ENCODE results near the gene PHEX. TPM values are rescaled to one million over a fixed set of nuclear protein-coding genes. Genes with fewer than 3 reads are reported as not detected.
A peak's percentile ranks its signal among the peaks of the same experiment; 100 is the strongest.
"Not testable (repeated sequence)": the region's sequence is repeated elsewhere in the genome, so short reads cannot be mapped to it uniquely, and the experiment has no call there.

The PHEX gene
- polyA plus RNA-seq, 3 donors, result 0.24 to 0.47 (median 0.43) TPM

DNA sequence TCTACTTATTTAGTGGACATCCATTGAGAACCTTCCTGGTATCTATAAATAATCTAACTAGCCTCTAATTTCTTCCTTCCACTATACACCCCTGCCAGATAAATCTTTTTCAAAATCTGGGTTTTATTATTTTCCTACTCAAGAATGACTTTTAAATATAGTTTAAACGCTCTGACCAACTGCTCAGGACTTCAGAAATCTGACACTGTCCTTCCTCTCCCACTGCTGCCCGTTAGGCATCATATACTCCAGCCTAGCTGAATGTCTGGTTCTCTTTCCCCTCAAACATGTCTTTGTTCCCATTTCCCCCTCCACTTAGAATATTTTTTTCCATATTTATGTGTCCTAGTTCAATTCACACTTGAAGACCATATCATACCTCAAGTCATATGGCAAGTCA is 205.4 kb downstream of the PHEX start:
- DNase-seq, result no peak

DNA sequence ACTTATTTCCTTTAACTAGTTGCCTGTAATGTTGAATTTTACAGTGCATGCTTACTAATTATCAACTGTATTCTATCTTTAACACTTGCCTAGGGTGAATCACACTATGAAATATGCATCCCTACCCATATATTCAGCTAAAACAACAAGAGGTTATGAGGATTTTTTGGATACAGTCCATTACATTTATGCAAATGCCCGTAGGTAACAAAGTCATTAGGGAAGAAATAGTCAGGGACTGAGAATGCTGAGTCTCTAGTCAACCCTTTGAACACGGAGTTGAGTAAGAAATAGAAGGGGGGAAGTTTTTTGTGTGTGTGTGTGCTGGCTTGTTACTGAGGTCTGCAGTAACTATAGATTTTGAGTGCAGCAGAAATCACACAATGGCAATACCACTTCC is 214.5 kb downstream of the PHEX start:
- no peak for DNase-seq

DNA sequence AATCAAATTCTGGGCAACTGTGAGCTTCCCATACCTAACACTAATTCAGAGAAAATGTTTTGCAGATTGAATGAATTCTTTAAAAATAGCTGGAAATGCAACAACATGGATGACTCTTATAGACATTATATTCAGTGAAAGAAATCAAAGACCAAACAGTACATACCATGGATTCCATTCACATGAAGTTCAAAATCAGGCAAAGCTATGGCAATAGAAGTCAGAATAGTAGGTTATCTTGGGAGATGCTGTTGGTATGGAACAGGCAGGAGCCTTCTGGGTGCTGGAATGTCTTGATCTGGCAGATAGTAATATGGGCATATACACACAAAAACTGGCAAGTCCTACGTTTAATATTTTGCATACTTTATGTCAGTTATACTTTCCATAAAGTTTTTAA is 215.0 kb downstream of the PHEX start:
- no peak for DNase-seq

DNA sequence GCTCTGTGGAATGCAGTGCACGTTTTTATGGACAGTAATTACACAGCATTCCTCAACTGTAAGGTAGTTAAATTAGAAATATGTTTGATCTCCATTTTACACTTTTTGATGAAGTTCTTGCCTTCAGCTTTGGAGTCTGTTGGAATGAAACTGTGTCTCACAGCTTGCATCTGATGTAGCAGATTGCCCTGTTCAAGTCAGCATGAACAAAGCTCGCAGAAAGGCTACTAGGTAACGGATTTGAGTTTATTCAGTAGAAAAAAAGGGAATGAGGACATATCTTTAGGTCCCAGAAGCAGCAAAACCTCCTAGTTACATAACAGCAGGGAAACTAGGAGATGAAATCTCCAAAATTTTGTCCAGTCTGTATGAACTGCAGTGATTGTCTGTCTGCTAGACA is 216.3 kb downstream of the PHEX start:
- no peak for DNase-seq

DNA sequence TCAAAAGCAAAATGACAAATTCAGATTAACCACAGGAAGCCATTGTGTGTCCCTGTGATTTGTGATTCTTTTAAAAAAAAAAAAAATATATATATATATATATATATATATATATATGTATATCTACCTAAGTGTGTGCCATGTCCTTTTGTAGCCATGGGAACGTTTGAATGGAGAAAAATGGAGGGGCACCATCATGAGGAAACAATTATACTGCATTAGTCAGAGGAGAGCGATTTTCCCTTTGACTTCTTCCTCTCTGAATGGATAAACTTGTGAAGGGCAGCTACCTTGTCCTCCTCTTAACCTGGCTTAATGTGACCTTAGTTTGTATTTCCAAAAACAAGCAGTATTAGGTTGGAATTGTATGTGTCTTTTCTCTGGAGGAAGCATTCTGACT is 217.2 kb downstream of the PHEX start:
- no peak for DNase-seq

DNA sequence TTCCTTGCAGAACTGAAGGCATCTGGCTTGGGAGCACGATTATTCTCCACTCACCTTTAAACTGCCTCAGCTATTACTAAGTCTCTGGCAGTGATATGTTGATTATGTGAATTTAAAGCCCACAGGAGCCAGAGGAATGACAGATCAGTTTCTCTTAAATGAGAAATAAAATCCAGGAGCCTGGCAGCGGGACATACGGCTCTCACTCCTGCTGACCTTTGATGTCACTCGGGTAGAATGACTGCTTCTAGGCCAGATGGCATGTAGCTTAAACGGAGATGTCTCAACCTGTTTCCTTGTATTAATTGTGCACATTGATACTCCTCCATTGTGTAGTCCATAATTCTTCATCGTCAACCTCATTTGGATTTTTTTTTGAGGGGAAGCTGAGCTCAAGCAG is 236.6 kb downstream of the PHEX start:
- DNase-seq, result peak; percentile 12

DNA sequence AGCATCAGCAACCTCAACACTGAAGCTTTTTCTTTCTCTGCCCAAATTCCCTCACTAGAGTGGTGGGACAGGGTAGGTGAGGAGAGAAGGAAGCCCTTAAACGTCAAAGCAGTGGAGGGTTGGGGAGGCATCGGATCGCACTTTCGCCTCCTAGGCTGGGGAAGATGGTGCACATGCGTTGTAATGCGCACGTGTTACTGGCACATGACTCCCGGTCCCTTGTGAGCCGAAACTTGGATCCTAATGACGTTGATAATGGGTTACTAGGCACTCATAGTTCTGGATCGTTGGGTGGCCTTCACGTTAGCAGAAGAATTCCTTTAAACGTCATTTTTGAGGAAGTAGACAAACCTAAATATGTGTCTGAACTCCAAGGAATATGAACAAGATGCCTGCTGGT is 240.5 kb downstream of the PHEX start, which contains the start of gene CBLL2:
CBLL2 (plus strand) TSS at position 301 of the 400 bp plus-strand sequence; CDS start at position 380, 79 bp downstream.
- no peak for DNase-seq

DNA sequence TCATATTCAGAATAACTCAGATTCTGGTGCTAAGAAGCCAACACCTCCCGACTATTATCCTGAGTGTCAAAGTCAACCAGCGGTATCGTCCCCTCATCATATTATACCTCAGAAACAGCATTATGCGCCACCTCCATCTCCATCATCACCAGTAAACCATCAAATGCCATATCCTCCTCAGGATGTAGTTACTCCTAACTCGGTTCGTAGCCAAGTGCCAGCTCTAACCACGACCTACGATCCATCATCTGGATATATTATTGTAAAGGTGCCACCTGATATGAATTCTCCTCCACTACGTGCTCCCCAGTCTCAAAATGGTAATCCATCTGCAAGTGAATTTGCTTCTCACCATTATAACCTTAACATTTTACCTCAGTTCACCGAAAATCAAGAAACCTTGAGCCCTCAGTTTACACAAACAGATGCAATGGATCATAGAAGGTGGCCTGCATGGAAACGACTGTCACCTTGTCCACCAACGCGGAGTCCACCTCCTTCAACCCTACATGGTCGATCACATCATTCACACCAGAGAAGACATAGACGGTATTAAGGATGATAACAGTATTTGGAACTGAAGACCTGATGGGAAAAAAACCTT is 241.7 kb downstream of the PHEX start:
- DNase-seq, result no peak

DNA sequence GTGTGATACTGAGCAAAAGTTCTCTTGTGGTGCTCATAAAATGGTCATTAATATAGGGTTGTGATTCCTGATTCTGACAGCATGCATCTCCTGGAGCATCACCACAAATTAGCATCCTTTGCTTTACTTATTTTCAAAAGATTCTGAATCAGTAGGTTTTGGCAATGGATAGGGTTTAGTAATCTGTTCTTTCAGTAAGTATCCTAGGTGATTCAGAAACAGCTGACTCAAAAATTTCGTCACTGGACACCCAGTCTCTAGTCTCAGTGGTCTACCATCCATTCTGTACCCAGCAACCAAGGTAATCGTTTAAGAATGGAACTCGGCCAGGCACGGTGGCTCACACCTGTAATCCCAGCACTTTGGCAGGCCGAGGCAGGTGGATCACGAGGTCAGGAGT is 244.7 kb downstream of the PHEX start:
- no peak for DNase-seq

DNA sequence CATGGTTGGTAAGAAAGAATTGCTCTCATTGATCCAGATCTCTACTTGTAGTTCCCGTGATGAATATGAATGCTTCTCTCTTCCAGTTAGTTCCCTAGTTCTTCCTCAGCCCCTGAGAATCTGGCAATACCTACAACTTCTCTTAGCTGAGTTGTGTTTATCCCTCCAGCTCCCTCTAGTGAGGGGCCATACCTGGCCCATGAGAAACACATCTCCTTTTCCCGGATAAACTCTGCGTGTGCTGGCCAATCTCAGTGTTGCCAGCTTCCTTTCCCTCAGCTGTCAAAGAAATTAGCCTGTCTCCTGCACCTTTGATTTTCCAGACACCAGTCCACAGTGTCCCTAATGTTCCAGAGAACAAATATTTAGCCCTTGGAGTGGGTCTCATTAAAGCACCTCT is 246.2 kb downstream of the PHEX start:
- no peak for DNase-seq

DNA sequence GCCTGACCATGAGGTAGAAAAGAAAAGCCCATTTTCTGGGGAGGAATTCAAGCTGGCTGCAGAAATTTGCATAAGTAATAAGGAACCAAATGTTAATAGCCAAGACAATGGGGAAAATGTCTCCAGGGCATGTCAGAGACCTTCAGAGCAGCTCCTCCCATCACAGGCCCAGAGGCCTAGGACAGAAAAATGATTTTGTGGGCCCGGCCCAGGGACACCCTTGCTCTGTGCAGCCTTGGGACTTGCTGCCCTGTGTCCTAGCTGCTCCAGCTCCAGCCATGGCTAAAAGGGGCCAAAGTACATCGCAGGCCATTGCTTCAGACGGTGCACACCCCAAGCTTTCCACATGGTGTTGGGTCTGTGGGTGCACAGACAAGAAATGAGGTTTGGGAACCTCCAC is 257.1 kb downstream of the PHEX start:
- not testable (repeated sequence) for DNase-seq

DNA sequence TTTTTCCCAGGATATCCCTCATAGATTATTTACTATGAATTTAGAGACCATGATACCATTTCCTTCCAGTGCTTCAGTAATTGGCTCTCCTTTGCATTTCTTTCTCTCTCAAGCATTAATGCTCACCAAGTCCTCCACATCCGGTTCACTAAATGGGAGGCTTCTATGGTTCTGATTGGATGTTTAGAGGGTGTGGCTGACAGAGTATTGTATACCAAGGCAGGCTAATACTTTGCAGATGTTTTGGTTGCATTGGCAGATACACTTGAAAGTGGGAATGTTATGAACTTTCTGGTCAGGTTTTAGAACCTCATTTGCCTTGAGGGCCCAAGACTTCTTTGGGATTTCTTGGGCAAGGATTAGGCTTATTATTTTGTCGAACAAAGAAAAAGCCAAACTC is 264.7 kb downstream of the PHEX start:
- no peak for DNase-seq

DNA sequence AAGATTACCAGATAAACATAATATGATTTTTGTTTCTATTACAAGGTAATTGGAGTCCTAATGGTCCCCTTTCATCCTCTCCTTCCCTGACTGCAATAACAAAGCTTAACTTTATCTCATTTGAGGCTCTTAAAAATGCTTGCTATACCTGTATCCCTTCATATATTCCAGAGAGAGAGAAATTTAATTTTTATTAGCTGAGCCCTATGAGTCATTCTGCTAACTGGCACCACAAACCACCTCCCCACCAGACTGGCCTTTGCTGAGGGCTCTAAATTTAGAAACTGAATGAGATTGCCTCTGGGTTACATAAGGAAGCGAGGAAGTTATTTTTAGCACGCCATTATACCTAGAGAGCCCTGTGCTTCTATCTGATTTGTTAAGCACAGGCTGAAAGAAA is 268.0 kb downstream of the PHEX start:
- DNase-seq, result no peak

Other genes starting within 250 kb of the PHEX start
- gene MBTPS2, start 192.7 kb upstream of the PHEX start, polyA plus RNA-seq (ENCODE audit: insufficient read length in 3 of 3), result 10 to 100 TPM; 29.0 to 36.0 (median 29.8) TPM
- gene YY2, start 176.3 kb upstream of the PHEX start, polyA plus RNA-seq (ENCODE audit: insufficient read length in 3 of 3), result 1 to 10 TPM; 1.8 to 2.4 (median 2.2) TPM
- gene SMS, start 91.6 kb upstream of the PHEX start, polyA plus RNA-seq (ENCODE audit: insufficient read length in 3 of 3), result 100 to 1,000 TPM; 132 to 156 (median 150) TPM
- gene CBLL2, start 240.6 kb downstream of the PHEX start, polyA plus RNA-seq (ENCODE audit: insufficient read length in 3 of 3), result not detected